Nephron progenitor cell (in vitro differentiated cells): ENCODE data around the gene CYSRT1.

Source experiments
- DNase-seq: peaks from one replicate; pipeline ENCODE4 v3.0.0; 2021
- H3K27ac Mint-ChIP-seq: 2 replicates; pipeline ENCODE4 v1.8.0; 2021; ENCODE audit warnings: mild to moderate bottlenecking, moderate library complexity, mixed read lengths
- H3K27me3 Mint-ChIP-seq: 2 replicates; pipeline ENCODE4 v1.8.0; 2021; ENCODE audit warnings: mild to moderate bottlenecking, low read depth, mixed read lengths; ENCODE audit not compliant: poor library complexity
- H3K36me3 Mint-ChIP-seq: 2 replicates; pipeline ENCODE4 v1.8.0; 2021; ENCODE audit warnings: low read depth, mixed read lengths
- H3K4me1 Mint-ChIP-seq: 2 replicates; pipeline ENCODE4 v1.8.0; 2021; ENCODE audit warnings: mixed read lengths
- H3K4me3 Mint-ChIP-seq: 2 replicates; pipeline ENCODE4 v1.8.0; 2021; ENCODE audit warnings: mild to moderate bottlenecking, moderate library complexity, mixed read lengths
- H3K9me3 Mint-ChIP-seq: 2 replicates; pipeline ENCODE4 v1.8.0; 2021; ENCODE audit warnings: mild to moderate bottlenecking, moderate library complexity, mixed read lengths
- TF ChIP-seq, protein P1 (sequence below): fragments of 200-600 bp; sonication (generic); IDR thresholded peaks from 2 replicates; pipeline ENCODE4 v1.5.0; 2021; ENCODE audit warnings: antibody characterized with exemption

CYSRT1 gene

DNA sequence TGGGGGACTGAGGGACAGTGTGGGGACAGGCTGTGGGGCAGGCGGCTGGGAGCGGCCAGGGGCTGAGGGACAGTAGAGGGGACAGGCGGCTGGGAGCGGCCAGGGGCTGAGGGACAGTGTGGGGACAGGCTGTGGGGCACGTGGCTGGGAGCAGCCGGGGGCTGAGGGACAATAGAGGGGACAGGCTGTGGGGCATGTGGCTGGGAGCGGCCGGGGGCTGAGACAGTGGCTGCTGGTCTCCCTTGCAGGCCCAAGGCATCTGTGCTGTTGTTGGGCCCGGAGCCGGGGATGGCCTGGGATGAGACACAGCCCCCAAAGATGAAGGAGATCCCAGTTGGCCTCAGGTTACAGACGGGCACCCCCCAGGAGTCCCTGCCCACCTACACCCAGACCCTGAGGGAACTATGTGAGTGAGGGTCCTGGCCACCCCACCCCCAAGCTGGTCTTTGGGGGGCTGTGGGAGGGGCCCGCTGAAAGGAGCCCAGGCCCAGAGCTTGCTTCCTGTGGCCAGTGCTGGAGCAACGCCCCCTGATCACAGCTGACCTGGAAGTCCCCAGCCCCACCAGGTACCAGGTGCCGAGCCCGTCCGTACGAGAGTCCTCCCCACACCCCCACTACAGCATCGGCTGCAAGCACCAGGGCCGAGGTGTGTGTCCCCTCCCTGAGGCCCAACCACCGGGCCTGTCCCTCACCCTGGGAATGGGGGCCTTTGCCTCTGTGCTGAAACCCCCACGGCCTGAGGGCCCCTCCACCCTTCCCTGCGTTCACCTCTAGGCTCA, 26.7 kb downstream of the CYSRT1 start:
- peaks cover 57% of the 10 kb centered on the region for H3K4me1 Mint-ChIP-seq
- no peaks in the 10 kb centered on the region for H3K36me3 Mint-ChIP-seq
- peaks cover 7% of the 10 kb centered on the region for H3K27me3 Mint-ChIP-seq
- DNase-seq: no peak
- no peaks in the 10 kb centered on the region for H3K9me3 Mint-ChIP-seq
- no peak overlapping the region for H3K4me3 Mint-ChIP-seq
- no peak overlapping the region for H3K27ac Mint-ChIP-seq
- TF ChIP-seq, protein P1, sequence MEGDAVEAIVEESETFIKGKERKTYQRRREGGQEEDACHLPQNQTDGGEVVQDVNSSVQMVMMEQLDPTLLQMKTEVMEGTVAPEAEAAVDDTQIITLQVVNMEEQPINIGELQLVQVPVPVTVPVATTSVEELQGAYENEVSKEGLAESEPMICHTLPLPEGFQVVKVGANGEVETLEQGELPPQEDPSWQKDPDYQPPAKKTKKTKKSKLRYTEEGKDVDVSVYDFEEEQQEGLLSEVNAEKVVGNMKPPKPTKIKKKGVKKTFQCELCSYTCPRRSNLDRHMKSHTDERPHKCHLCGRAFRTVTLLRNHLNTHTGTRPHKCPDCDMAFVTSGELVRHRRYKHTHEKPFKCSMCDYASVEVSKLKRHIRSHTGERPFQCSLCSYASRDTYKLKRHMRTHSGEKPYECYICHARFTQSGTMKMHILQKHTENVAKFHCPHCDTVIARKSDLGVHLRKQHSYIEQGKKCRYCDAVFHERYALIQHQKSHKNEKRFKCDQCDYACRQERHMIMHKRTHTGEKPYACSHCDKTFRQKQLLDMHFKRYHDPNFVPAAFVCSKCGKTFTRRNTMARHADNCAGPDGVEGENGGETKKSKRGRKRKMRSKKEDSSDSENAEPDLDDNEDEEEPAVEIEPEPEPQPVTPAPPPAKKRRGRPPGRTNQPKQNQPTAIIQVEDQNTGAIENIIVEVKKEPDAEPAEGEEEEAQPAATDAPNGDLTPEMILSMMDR: no peak

DNA sequence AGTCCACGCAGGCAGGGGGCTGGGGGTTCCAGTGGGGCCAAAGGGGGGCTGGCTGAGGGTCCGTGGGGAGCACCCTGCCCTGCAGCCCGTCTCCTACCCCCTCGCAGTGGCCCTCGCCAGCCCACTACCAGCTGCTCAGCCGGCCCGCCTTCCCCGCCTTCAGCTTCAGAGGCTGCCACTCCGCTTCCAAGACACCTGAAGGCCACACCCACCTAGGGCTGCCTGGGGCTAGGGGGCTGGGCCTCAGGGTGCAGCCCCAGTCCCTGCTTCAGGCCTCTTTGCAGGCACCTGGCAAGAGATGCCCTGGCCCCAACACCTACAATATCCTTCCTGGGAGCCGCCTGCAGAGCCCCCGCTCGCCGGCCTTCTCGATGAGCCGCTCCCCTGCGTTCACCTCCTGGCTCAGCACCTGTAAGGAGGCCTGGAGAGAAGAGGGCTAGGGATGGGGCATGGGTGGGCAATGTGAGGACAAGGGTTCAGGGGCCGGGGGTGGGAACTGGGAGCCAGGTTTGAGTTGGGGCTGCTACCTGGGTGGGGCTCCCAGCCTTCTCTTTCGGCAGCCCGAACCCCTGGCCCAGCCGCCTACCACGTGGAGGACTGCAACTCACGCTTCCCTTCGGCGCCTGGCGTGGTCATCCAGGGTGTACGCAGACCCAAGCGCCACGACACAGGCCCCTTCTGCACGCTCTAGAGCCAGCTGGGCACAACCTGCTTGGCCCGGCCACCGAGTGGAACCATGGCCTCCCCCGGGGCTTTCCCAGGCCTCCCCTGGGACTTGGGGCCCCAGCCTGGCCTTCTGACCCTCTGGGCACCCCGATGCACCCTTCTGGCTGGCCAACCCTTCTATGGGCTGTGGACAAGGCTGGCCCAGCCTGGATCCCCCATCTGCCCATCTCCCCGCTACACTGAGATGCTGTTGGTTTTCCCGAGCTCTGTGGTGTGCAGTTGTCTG, 27.9 kb downstream of the CYSRT1 start:
- no peak for DNase-seq
- Mint-ChIP-seq H3K36me3 (no peaks in the 10 kb centered on the region), H3K27me3 (no peaks in the 10 kb centered on the region), H3K9me3 (no peaks in the 10 kb centered on the region), H3K4me1 (peaks cover 49% of the 10 kb centered on the region), H3K4me3 (peak overlapping the region; percentile 60), H3K27ac (no peak overlapping the region)
- TF ChIP-seq, protein P1: no peak

DNA sequence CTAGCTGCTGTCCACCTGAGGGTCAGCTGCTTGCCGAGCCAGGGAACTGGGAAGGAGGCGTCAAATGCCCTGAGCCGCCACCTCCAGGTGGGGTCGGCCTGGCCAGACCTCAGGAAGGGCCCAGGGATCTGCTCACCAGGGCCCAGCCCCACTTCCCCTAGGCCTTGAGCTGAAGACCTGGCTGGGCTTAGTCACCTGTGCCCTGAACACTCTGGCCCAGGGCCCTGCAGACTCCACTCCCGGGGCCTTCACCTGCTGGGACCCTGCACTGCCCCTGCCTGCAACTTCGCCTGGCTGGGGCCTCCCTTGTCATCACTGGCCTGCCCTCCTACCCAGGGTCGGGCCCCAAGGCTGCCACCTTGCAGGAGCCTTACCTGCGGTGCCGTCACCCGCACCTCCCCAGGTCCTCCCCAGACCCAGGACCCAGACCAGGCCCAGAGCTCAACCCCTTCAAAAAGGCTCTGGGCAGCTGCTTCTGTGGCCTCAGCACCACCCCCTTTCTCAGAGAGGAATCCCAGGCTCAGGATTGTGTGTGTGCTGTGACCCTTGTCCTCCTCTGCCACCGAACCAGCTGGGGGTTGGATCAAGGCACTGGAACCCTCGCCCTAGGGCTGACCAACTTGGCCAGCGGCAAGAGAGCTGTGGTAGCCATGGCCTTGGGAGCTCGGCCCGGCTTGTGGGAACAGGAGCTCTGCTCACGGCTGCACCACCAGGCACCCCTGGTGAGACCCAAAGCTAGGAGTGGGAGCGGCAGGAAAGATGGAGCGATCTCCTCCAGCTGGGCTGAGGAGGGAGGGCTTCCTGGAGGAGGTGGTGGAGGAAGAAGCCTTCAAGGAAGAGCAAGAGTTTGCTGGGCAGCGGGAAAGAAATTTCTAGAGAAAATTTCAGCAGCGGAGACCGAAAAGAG, 29.0 kb downstream of the CYSRT1 start:
- Mint-ChIP-seq H3K4me3 (peak overlapping the region; percentile 93), H3K4me1 (peaks cover 46% of the 10 kb centered on the region), H3K9me3 (no peaks in the 10 kb centered on the region), H3K36me3 (peaks cover 8% of the 10 kb centered on the region), H3K27ac (peak overlapping the region; percentile 92), H3K27me3 (no peaks in the 10 kb centered on the region)
- TF ChIP-seq, protein P1: no peak
- DNase-seq: no peak

DNA sequence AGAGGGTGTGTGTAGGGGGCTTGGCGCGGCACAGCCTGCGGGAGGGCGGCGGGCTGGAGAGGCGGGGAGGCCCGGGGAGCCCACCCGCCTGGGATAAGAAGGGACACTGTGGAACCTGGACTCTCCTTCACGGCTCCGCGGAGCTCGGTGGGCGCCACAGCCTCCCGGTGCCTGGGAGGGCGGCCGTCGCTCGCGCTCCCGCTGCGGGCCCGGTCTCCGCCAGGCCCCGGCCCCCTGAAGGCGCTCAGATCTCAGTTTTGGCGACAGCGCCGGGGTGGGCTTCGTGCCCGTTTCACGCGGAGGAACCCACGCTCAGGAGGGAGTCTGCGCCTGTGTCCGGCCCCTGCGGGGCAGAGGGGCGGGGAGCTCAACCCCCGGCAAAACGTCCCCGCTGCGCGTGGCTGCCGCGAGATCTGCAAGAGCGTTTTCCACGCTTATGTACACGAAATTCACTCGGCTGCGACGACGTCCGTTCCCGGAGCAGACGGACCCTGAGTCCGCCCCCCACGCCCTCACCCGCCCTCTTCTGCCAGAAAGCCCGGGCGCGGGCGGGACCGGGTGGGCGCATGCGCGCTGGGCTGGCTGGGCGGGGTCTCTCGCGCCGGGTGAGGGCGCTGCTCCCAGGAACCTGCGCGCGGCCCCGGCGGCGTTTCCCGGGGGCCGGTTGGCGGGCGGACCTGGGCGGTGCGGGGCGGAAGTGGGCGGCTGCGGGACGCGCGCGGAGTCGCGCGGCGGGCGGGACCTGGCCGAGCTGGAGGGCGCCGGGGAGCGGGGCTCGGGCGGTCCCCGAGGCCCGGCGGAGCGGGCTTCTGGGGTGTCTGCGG, 29.9 kb downstream of the CYSRT1 start, which contains the start of gene NELFB:
NELFB (plus strand) TSS at position 704 of the 824 bp plus-strand sequence.
- peak; percentile 99 for DNase-seq
- TF ChIP-seq, protein P1: no peak
- H3K27me3 Mint-ChIP-seq: no peaks in the 10 kb centered on the region
- peak within 1 kb of the TSS; percentile 93 for H3K4me3 Mint-ChIP-seq
- H3K9me3 Mint-ChIP-seq: no peaks in the 10 kb centered on the region
- peaks cover 13% of the 10 kb centered on the region for H3K36me3 Mint-ChIP-seq
- peak within 1 kb of the TSS; percentile 92 for H3K27ac Mint-ChIP-seq
- H3K4me1 Mint-ChIP-seq: peaks cover 41% of the 10 kb centered on the region
